22Rv1 (cell line): Measurements from ENCODE around the gene PPM1F.

ENCODE experiments used
- ZFX ChIP-seq: fragments of 450-650 bp; IDR thresholded peaks from 2 replicates; pipeline ENCODE4 v1.6.1; 2017; ENCODE audit warnings: antibody characterized with exemption, borderline replicate concordance
- TF ChIP-seq, protein P1 (sequence below): fragments of 450-650 bp; IDR thresholded peaks from 2 replicates; pipeline ENCODE4 v1.5.1; 2017; ENCODE audit warnings: mild to moderate bottlenecking

DNA sequence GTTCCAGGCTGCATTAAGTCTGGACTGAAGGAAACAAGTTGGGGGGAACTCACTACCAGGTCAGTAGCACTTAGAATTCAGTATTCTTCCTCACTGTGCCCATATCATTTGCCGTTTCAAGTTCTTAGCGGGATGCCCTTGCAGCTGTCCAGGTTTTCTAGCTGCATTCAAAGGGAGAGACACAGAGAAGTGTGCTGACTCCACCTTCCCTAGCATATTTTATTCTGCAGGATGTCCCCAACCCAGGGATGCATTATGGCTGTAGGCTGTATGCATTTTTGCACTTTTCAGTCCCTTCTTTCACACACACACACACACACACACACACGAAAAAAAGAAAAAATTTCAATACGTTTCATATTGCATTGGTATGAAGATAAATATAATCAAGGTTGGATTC, 49.4 kb downstream of the PPM1F start:
- TF ChIP-seq, protein P1, sequence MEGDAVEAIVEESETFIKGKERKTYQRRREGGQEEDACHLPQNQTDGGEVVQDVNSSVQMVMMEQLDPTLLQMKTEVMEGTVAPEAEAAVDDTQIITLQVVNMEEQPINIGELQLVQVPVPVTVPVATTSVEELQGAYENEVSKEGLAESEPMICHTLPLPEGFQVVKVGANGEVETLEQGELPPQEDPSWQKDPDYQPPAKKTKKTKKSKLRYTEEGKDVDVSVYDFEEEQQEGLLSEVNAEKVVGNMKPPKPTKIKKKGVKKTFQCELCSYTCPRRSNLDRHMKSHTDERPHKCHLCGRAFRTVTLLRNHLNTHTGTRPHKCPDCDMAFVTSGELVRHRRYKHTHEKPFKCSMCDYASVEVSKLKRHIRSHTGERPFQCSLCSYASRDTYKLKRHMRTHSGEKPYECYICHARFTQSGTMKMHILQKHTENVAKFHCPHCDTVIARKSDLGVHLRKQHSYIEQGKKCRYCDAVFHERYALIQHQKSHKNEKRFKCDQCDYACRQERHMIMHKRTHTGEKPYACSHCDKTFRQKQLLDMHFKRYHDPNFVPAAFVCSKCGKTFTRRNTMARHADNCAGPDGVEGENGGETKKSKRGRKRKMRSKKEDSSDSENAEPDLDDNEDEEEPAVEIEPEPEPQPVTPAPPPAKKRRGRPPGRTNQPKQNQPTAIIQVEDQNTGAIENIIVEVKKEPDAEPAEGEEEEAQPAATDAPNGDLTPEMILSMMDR, result no peak
- TF ChIP-seq ZFX, result no peak
